Measurements from ENCODE around the gene IGDCC3. TPM values are rescaled to one million over a fixed set of nuclear protein-coding genes. Genes with fewer than 3 reads are reported as not detected.

IGDCC3 gene
- total RNA-seq, 1 experiment from 2014 or later, result not detected

DNA sequence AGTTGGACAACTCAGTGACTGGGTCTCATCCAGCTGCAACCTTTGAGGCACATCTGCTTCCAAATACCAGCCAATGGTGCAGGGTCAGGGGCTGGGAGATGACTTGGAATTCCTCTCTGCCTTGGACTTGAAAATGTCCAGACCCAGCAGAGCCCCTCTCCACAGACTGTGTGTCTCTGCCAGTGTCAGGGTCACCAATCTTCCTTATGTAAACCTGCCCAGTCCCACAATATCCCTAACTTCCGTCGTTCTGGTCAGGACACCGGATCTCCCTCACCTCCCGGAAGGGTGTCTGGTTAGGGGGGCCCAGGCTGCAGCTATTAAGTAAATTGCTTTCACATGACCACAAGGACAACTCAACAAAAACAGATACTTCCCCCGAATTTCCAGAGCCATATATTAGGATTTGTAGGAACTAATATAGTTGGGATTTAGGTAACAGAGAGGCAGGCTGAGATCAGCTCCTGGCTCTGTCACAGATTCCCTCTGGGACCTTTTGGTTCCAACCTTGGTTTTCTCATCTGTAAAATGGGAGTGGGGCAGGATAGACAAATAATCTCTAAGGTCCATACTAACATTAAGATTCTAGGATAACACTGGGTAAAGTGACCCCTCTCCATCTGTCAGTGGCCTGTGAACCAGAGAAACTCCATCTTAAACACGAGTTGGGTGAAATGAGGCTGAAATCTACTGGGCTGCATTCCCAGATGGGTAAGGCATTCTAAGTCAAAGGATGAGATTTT lies 30.8 kb downstream of the IGDCC3 start:
- no peak for DNase-seq (ENCODE audit: extremely low read depth, low read depth)

DNA sequence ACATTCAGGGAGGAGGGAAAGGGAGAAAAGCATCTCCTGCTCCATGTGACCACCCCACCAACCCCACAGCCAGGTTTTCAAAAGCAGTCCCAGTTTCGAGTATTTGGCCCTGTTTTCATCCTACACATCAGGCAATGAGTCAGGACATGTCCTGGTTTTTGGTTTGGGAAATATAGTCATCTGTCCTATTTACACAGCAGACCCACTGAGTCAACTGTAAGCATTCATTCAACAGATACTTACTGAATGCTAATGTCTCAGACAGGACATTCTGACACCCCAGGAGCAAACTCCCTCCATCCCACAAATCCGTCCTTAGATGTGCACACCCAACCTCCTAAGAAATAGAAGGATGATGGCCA lies 32.9 kb downstream of the IGDCC3 start:
- DNase-seq (ENCODE audit: extremely low read depth, low read depth), result no peak

DNA sequence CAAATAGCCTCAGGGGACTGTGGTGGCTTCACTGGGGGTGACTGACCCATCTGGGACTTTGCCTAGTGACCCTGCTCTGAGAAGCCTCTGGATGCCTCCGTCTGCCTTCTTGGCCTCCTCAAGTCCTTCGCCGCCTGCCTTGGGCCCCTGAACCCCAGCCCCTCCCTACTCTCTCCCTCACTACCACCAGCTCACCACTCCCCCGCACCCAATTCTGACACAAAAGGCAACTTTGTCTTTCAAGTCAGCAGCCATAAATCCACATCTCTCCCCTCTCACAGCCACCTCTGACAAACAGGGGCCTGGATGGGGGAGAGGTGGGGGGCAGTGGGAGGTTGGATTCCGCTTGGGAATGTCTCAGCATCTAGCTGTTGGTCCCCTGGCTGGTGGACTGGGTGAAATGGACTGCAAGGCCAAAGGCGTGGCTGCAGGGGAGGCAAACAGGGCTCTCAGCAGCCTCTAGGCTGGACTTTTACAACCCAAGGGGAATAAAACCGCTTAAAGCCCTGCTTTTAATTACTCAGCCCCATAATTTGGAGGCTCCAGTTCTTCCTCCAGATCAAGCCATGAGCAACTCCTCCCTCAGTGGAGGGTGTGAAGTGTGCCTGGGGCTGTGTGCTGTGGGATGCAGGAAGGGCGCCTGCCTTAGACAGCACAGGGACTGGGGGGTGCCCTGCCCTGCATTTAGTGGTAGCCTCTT lies 33.4 kb downstream of the IGDCC3 start:
- DNase-seq (ENCODE audit: extremely low read depth, low read depth), result no peak

DNA sequence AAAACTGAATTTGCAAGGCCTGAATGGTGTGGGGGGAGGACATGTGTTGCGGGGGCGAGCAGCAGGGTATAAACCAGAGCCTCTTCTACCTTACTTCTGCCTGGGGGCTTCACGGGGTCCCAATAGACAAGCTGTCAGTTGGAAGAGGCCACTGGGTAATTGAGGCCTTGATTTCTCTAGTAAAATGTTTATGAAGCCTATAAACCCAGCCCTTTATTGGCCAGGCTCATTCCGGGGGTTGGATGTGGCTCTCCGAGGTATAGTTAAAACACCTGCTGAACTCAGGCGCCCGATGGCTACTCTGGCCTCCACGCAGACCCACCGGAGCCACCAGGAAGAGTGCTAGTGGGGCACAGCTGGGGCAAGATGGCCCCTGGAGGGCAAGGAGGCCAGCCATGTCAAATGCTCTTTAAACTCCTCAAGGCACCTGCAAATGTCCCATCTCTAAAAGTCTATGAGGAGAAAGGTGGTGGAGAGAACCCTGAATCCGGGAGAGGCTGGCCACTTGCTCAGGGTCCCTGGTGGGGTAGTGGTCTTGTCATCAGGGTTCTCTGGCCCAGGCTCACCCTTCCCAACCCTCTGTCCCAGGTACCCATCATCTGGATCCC lies 34.3 kb downstream of the IGDCC3 start:
- DNase-seq (ENCODE audit: extremely low read depth, low read depth), result no peak

DNA sequence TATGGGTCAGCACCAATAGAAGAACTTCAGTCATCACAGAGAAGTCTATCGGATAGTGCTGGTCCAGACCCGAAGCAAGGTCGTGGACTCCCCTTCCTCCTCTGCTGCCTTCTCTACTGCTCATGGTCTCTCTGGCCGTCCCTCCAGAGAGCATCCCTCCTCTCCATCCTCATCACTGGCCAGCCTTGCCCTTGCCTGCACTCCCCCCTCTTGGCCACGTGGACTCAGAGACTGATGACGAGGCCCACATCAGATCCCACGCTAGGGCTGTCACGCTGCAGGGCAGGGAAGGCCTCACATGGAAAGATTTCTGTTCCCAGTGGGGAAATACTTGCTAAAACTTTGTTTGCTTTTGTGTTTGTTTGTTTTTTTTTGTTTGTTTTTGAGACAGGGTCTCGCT lies 35.3 kb downstream of the IGDCC3 start:
- DNase-seq (ENCODE audit: extremely low read depth, low read depth), result no peak

DNA sequence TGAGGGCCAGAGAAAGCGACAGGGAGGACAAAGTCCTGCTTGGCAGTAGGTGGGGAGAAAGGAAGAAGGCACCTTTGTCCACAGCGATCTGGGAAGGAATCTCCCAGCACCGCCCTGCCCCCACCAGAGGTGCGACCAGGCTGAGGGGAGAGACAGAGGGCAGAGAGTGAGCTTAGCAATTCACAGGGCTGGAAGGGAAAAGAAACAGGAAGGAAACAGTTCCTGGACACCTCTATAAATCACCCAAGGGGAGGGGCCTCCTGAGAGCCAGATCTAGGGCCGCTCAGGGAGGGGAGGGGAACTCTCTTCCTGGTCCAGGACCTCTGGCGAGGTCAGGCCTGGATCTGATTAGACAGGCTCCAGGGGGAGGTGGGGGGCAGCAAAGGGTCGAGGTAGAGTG lies 37.9 kb downstream of the IGDCC3 start:
- DNase-seq (ENCODE audit: extremely low read depth, low read depth), result no peak

DNA sequence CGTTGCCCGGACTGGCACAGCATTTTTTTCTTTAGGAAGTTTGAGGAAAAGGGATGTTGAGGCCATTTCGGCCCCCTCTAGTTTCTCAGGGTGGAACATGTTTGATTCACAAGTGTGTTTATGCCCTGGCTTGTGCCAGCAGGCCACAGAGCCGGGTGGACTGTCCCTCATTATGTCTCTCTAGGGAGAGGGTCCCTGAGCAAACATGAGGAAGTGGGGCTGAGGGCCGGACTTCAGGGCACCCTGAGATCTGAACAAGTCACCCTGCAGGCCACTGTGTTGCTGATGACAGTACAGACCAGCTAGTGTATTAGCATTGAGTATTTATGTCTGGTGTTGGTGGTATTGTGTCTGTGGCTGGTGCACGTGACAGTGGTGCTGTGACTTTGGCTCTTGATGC lies 38.4 kb downstream of the IGDCC3 start:
- DNase-seq (ENCODE audit: extremely low read depth, low read depth), result no peak

DNA sequence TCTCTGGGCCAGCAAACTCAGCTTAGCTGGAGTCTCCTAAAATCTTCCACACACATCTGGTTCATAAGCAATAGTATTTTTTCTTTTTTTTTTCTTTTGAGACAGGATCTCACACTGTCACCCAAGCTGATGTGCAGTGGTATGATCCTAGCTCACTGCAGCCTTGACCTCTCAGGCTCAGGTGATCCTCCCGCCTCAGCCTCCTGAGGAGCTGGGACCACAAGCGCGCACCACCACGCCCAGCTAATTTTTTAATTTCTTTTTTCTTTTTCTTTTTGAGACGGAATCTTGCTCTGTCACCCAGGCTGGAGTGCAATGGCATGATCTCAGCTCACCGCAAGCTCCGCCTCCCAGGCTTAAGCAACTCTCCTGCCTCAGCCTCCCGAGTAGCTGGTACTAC lies 39.0 kb downstream of the IGDCC3 start:
- DNase-seq (ENCODE audit: extremely low read depth, low read depth), result no peak

DNA sequence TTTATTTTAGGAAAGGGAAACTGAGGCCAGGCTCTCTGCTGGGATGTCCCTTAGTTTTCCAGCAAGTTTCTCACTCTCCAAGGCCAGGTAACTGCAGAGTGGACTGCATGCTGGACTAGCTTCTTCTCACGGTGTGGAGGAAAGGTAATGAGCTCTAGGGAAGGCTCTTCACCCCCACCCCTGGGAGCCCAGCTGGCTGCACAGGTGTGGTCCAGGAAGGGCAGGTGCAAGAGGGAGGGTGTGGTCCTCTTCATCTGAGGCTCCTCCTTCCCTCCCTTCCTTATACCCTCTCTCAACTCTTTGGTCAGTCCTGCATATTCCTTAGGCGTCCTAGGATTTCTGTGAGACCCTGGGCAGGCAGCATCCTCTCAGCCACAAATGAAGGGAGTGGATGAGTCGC lies 39.4 kb downstream of the IGDCC3 start:
- no peak for DNase-seq (ENCODE audit: extremely low read depth, low read depth)

DNA sequence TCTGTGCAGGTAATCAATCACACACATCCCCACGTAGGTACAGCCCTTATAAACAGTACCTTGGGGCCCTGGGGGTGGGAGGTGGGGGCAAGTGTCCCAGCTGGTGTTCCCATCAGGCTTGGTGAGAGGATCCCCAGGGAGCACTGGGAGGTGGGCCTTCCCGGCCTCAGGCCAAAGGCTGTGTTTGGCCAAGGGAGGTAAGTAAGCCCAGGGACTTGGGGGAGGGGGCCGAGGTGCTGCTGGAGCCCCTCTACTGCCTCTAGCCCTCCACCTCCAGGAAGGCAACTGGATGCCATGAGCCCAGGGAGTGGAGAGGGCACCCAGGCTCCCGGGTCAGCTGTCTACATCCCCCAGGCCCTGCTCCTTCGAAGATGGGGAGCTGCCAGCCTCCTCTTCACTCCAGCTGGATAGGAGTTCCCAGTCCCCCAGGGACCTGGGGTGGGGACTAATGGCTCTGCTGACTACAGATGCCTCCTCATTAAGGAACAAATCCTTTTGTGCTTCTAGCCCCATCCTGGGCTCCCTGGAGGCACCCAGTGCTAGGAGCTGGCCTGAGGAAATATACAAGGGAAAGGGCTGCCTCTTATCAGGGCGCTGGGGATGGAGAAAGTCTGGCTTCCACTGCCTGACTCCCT lies 40.2 kb downstream of the IGDCC3 start:
- DNase-seq (ENCODE audit: extremely low read depth, low read depth), result no peak

DNA sequence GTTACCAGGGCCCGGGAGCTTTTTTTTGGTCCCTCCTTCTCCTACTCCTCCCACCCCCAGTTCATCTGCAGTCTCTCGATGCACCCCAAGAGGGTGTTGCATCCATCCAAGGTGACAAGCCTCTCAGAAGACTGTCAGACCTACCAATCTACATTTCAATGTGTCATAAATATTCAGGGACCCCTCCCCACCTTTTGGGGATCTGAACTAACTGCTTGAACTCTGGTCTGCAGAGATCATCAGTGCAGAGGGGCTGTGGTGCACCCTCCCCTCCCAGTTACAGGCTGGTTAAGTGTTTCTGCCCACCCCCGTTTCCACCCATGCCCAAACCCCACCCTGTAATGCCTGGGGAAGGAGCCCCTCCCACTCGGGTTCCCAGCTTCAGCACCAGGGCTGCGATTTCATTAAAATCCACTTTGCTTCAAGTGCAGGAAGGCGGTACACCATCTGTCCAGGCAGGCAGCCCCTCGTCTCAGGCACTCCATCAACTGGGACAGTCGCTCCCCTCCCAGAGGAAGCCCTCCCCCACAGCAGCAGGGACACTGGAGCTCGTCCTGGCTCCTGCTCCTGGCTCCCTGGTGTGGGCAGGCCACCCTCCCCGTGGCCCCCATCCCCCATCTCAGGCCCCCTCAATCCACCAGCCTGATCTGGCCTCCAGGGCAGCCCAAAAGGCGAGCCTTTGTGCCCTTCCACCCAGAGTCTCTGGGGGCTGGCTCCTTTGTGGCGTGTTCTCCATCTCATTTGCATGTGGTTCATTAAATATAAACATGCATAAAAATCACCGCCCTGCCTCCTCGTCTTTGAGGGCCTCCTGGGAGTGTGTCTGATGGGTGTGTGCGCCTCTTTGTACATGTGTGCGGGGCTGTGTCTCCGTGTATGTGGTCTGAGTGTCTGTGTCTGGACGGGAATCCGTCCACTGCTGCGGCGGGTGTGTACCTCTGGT lies 41.0 kb downstream of the IGDCC3 start:
- no peak for DNase-seq (ENCODE audit: extremely low read depth, low read depth)

DNA sequence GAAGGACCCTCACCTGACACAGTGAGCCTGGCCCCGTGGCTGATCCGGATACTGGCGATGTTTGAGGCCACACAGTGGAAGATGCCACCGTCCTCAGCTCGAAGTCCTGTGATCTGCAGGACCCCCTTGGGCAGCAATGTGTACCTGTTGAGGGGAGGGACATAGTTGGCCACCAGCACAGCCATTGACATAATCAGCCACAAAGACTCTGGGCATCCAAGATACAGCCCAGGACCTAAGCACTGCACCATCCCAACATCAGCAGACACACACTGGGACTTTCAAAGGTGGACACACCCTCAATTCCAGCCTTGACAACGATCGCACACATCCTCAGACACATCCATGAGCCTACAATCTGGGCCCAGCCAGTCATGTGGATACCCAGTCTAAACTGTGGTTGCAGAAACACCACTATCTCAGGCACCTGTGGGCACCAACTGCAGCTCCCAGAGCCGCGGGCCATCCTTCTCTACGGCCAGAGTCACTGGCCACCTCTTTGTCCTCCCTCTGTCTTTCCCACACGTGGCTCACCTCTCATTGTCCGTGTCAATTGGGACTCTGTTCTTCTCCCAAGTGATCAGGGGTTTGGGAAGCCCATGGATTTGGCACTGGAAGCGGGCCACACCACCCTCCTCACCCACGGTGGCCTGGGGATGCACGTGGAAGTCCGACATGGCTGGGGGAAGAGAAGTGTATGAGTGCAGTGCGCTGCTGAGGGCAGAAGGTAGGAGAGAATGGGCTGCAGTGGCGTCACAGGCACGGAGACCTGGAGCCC lies 42.3 kb downstream of the IGDCC3 start:
- DNase-seq (ENCODE audit: extremely low read depth, low read depth), result no peak

DNA sequence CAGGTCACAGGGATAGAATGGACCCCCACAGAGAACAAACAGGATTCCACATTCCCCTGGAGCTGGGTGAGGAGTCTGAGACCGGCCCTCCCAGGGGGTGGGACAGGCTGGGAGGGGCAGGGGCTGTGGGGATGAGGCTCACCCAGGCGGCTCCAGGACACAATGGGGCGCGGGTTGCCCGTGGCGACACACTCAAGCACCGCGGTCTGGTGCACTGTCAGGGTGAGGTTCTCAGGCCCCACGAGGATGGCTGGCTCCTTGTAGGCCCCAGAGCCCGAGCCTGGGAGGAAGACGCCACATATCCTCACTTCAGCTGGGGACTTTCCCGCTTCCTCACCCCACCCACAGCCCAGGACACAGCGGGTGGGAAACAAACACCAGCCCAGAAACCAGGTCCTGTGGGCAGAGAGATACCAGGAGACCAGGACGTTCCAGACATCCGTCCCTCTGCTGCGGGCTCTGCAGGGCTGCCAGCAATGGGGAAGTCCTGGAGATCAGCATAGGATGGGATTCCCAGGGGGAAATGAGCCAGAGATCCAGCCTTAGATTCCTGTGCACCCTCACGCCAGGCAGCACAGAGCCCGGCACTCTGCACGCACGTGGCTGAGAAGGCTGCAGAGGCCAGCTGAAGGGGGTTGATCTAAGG lies 43.1 kb downstream of the IGDCC3 start:
- DNase-seq (ENCODE audit: extremely low read depth, low read depth), result no peak

DNA sequence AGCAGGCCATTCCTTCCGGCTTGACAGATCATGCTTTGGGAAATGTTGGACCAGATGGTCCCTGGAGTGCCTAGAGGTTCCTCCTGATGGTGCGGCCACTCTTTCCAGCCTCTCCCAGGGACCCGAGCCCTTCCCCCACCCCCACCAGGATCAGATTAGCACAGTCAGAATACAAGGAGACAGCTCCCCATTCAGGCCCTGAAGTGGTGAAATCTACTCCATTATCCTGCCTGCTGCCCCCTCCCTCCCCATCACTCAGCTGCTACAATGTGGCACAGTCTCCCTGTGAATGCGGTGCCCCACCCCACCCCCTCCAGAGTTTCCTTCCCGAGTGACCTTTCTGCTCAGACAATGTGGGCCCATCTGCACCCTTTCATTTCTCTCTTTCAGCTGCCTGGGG lies 43.9 kb downstream of the IGDCC3 start:
- no peak for DNase-seq (ENCODE audit: extremely low read depth, low read depth)

DNA sequence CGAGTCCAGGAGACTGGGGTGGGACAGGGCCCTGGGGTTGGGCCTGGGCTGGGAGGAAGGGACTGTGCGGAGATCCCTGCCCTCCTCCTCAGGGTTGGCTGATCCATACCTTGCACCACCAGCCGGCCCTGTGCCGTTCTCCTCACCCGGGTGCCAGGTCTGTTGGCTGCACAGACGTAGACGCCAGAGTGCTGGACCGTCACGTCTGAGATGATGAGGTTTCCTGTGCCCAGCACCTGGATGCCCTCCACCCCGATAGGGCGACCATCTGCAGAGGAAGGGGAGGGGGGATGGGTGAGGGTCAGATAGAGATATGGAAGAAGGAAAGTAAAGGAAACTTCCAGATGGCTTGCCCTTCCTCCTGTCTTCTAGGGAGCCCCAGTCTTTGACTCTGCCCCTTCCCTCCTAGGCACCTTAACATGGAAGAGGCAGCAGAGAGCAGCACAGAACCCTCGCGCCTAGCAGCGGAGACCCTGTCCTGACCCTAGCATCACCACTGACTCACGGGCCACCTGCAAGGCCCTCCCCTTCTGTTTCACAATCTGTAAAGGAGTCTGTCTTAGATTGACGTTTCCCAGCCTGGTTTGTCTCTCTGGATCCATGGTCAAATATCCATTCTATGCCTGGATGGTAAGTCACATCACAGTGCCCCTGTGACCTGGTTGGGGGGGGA lies 44.5 kb downstream of the IGDCC3 start:
- DNase-seq (ENCODE audit: extremely low read depth, low read depth), result no peak

DNA sequence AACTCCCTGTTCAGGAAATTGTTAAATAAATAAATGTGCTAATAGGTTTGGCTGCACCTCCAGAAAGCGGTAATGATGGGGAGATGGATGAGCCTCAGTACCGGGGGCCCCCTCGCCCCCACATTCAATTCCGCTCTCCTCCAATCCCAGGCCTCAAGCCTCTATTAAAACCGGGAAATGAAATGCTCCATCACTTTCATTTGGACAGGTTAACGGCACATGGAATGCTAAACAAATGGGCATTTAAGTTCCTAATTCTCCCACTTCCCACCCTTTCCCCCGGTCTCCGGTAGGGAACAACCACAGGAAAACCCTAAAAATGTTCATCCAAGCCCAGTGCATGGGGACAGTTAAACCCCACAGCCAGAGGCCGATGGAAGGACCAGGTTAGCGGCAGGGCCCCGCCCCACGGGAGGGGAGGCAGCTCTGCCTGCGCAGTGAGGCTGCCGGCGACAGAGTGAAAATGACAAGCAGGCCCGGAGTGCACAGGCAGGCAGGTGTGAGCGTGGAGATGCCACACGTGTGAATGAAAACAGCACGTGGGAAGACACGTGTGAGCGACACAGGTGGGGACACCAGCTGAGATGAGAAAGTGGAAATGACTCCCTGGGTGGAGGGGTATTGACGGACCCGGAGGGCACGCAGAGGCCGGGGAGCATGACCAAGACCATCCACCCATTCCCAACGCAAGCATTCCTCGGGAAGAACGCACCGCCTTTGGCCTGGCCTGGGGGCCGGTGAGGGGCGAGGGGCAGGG lies 45.2 kb downstream of the IGDCC3 start:
- DNase-seq (ENCODE audit: extremely low read depth, low read depth), result no peak

DNA sequence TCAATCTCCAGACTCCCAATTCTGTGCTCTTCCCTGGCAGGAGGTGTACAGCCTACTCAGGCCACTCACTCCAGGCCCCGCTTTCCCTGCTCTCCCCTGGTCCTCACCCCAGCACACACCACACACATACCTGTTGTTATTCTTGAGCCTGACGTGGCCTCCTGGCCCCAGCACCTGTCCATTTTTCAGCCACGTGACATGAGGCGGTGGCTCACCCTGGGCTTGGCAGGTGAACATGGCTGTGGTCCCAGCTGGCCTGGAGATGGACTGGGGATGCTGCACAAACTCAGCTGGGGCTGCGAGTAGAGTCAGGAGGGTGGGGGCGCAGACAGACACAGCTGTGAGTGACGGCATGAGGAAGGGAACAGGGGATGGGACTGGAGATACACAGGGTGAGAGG lies 46.0 kb downstream of the IGDCC3 start:
- no peak for DNase-seq (ENCODE audit: extremely low read depth, low read depth)

All from NCI-H460 (cell line).